Measurements from ENCODE around the gene NDUFC1. TPM values are rescaled to one million over a fixed set of nuclear protein-coding genes. Genes with fewer than 3 reads are reported as not detected.

NDUFC1 gene
- total and polyA plus RNA-seq, 9 of the 15 experiments (the other 6 are each of a cell fraction or from before 2014, with no cell fraction given): 58.9 to 378 (median 120) TPM

DNA sequence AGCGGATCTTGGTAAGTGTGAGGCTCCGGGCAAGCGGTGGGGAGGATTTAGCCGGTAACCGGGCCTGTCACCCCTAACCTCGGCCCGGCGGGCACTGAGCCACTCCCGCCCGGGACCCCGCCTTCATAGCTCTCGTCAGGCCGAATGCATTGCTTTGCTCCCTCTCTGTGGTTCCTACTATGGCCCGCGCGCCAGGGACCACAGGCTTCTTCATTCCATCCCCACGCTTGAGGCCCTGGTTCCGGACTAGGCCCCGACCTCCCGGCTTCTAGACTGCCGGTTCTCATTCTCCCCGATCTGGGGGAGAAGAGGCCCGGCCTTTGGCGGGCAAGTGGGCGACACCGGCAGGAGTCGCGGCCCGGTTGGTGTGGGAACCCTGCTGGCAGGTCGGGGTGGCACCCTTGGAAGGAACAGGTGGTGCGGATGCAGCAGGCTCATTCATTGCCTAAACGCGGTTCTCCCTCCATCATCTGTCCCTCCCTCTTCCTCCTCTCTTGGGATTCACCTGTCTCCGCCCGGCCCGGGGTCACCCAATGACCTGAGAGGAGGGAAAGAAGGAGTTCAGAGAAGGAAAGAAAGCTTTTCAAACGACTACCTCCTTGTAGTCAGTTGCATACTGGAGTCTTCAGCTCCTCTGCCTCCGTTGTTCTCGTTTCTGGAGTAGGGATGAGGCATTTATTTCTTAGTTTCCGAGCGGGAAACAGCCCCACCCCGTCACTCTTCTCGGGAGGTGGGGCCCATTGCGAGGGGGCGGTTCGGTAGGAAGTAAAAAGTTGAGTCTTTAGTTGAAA lies at the start of gene NDUFC1 (continued):
- TF ChIP-seq, protein P1, sequence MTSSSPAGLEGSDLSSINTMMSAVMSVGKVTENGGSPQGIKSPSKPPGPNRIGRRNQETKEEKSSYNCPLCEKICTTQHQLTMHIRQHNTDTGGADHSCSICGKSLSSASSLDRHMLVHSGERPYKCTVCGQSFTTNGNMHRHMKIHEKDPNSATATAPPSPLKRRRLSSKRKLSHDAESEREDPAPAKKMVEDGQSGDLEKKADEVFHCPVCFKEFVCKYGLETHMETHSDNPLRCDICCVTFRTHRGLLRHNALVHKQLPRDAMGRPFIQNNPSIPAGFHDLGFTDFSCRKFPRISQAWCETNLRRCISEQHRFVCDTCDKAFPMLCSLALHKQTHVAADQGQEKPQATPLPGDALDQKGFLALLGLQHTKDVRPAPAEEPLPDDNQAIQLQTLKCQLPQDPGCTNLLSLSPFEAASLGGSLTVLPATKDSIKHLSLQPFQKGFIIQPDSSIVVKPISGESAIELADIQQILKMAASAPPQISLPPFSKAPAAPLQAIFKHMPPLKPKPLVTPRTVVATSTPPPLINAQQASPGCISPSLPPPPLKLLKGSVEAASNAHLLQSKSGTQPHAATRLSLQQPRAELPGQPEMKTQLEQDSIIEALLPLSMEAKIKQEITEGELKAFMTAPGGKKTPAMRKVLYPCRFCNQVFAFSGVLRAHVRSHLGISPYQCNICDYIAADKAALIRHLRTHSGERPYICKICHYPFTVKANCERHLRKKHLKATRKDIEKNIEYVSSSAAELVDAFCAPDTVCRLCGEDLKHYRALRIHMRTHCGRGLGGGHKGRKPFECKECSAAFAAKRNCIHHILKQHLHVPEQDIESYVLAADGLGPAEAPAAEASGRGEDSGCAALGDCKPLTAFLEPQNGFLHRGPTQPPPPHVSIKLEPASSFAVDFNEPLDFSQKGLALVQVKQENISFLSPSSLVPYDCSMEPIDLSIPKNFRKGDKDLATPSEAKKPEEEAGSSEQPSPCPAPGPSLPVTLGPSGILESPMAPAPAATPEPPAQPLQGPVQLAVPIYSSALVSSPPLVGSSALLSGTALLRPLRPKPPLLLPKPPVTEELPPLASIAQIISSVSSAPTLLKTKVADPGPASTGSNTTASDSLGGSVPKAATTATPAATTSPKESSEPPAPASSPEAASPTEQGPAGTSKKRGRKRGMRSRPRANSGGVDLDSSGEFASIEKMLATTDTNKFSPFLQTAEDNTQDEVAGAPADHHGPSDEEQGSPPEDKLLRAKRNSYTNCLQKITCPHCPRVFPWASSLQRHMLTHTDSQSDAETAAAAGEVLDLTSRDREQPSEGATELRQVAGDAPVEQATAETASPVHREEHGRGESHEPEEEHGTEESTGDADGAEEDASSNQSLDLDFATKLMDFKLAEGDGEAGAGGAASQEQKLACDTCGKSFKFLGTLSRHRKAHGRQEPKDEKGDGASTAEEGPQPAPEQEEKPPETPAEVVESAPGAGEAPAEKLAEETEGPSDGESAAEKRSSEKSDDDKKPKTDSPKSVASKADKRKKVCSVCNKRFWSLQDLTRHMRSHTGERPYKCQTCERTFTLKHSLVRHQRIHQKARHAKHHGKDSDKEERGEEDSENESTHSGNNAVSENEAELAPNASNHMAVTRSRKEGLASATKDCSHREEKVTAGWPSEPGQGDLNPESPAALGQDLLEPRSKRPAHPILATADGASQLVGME (CRISPR knock-in tag; IDR thresholded peaks at IDR 0.05): no peak
- TF ChIP-seq TBP (optimal IDR thresholded peaks at IDR 0.05; ENCODE audit: low read depth, low read length) (peak; percentile 57), TOE1 (IDR thresholded peaks at IDR 0.05; ENCODE audit: borderline replicate concordance) (no peak), TOE1 (CRISPR knock-in tag; IDR thresholded peaks at IDR 0.05; ENCODE audit: borderline replicate concordance, low read depth) (no peak), PCBP1 (IDR thresholded peaks at IDR 0.05; ENCODE audit: low read depth, low read length, poor library complexity, severe bottlenecking) (no peak), DMBX1 (CRISPR knock-in tag; IDR thresholded peaks at IDR 0.05; ENCODE audit: borderline replicate concordance) (no peak), NR3C1 (CRISPR knock-in tag; IDR thresholded peaks at IDR 0.05) (no peak), CBX2 (IDR thresholded peaks at IDR 0.05; ENCODE audit: insufficient read depth, low read length, poor library complexity, severe bottlenecking) (no peak), ARNT (IDR thresholded peaks at IDR 0.05) (no peak)
- TF ChIP-seq, protein P2, sequence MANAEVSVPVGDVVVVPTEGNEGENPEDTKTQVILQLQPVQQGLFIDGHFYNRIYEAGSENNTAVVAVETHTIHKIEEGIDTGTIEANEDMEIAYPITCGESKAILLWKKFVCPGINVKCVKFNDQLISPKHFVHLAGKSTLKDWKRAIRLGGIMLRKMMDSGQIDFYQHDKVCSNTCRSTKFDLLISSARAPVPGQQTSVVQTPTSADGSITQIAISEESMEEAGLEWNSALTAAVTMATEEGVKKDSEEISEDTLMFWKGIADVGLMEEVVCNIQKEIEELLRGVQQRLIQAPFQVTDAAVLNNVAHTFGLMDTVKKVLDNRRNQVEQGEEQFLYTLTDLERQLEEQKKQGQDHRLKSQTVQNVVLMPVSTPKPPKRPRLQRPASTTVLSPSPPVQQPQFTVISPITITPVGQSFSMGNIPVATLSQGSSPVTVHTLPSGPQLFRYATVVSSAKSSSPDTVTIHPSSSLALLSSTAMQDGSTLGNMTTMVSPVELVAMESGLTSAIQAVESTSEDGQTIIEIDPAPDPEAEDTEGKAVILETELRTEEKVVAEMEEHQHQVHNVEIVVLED (CRISPR knock-in tag; IDR thresholded peaks at IDR 0.05): no peak
- TF ChIP-seq, protein P3, sequence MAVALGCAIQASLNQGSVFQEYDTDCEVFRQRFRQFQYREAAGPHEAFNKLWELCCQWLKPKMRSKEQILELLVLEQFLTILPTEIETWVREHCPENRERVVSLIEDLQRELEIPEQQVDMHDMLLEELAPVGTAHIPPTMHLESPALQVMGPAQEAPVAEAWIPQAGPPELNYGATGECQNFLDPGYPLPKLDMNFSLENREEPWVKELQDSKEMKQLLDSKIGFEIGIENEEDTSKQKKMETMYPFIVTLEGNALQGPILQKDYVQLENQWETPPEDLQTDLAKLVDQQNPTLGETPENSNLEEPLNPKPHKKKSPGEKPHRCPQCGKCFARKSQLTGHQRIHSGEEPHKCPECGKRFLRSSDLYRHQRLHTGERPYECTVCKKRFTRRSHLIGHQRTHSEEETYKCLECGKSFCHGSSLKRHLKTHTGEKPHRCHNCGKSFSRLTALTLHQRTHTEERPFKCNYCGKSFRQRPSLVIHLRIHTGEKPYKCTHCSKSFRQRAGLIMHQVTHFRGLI (CRISPR knock-in tag; IDR thresholded peaks at IDR 0.05): no peak

Measured in K562 (cell line).